ENCODE measurements around the gene IL33.

IL33 gene

DNA sequence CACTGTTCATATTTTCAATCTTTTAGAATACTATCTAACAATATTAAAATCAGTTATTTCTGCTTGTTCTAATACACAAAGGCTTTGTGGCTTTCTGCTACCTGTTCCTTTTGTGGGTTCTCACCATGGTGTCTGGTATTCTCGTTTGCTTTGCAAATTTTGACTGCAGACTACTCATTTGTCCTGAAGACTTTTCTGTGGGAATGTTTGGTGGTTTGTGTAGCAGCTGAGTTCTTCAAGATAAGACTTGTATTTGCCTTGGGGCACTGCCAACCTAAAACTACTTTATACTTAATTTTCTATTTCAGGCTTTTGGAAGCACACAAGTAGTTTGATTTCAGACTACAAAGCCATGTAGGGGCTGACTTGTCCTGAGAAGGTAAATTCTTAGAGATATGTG lies 11.1 kb downstream of the IL33 start:
- DNase-seq (ENCODE audit: low read depth): no peak
- TF ChIP-seq, protein P1, sequence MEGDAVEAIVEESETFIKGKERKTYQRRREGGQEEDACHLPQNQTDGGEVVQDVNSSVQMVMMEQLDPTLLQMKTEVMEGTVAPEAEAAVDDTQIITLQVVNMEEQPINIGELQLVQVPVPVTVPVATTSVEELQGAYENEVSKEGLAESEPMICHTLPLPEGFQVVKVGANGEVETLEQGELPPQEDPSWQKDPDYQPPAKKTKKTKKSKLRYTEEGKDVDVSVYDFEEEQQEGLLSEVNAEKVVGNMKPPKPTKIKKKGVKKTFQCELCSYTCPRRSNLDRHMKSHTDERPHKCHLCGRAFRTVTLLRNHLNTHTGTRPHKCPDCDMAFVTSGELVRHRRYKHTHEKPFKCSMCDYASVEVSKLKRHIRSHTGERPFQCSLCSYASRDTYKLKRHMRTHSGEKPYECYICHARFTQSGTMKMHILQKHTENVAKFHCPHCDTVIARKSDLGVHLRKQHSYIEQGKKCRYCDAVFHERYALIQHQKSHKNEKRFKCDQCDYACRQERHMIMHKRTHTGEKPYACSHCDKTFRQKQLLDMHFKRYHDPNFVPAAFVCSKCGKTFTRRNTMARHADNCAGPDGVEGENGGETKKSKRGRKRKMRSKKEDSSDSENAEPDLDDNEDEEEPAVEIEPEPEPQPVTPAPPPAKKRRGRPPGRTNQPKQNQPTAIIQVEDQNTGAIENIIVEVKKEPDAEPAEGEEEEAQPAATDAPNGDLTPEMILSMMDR (IDR thresholded peaks at IDR 0.05; ENCODE audit: control insufficient read depth, insufficient read depth, low read depth, low read length, missing control alignments): no peak
- H3K4me3 ChIP-seq (ENCODE audit: control insufficient read depth, low read depth, low read length): no peak overlapping the region

DNA sequence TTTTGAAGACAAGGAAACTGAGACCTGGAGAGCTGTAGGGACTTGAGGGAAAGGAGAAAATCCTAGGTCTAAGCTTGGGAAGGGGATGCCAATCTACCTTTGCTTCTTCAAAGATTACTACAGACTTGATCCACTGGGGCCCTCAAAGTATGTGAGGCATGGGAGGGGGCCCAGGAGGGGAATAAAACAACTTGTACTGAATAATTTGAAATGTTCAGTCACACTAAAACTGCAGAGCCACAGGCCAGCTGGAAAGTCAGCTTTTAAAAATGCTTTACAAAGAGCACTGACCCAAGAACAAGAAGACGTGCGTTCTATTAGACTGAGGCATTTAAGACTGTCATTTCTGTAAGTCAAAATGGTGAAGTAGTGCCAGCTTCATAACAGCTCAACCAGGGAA lies 13.6 kb downstream of the IL33 start:
- TF ChIP-seq, protein P1 (IDR thresholded peaks at IDR 0.05; ENCODE audit: control insufficient read depth, insufficient read depth, low read depth, low read length, missing control alignments): no peak

GRCh38 chr9:6229619-6230018 lies 14.0 kb downstream of the IL33 start:
- DNase-seq (ENCODE audit: low read depth): no peak
- no peak overlapping the region for H3K4me3 ChIP-seq (ENCODE audit: control insufficient read depth, low read depth, low read length)
- TF ChIP-seq, protein P1 (IDR thresholded peaks at IDR 0.05; ENCODE audit: control insufficient read depth, insufficient read depth, low read depth, low read length, missing control alignments): no peak

More for the DNA sequence above, 13.6 kb downstream of the IL33 start:
- H3K4me3 ChIP-seq (ENCODE audit: control insufficient read depth, low read depth, low read length): no peak overlapping the region
- no peak for DNase-seq (ENCODE audit: low read depth)

GRCh38 chr9:6230037-6230780 lies 14.6 kb downstream of the IL33 start:
- TF ChIP-seq, protein P1 (IDR thresholded peaks at IDR 0.05; ENCODE audit: control insufficient read depth, insufficient read depth, low read depth, low read length, missing control alignments): no peak
- DNase-seq (ENCODE audit: low read depth): no peak
- no peak overlapping the region for H3K4me3 ChIP-seq (ENCODE audit: control insufficient read depth, low read depth, low read length)

DNA sequence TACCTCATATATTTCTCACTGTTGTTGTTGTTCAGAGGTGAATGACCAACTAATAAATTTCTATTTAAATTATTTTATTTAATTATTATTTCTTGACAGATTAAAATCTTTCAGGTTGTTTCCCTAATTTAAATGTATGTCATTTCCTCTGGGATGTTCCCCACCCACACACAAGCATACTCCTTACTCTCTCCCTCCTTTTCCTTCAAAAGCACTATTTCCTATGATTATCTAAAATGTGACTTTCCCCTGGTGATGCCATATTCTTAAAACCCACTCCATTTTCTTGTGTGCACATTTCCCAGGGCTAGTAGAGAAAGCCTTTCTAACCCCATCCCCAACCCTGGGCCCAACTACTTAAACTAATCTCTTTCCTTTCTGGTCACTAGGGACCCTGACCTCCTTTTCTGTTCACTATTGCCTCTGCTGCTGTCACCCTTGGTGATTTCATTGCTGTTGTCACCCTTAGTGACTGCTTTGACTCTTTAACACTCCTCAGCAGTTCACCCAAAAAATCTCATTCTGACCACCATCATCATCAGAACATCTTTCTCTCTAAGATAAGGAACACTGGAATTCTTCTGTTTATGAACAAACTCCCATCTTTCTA lies 16.8 kb downstream of the IL33 start:
- TF ChIP-seq, protein P1 (IDR thresholded peaks at IDR 0.05; ENCODE audit: control insufficient read depth, insufficient read depth, low read depth, low read length, missing control alignments): no peak
- H3K4me3 ChIP-seq (ENCODE audit: control insufficient read depth, low read depth, low read length): no peak overlapping the region
- no peak for DNase-seq (ENCODE audit: low read depth)

- TF ChIP-seq, protein P1 (IDR thresholded peaks at IDR 0.05; ENCODE audit: control insufficient read depth, insufficient read depth, low read depth, low read length, missing control alignments): no peak
- DNase-seq (ENCODE audit: low read depth): no peak
- H3K4me3 ChIP-seq (ENCODE audit: control insufficient read depth, low read depth, low read length): no peak overlapping the region
Measured at GRCh38 chr9:6234014-6234413, 18.4 kb downstream of the IL33 start.
